C1 segment of cervical spinal cord (tissue), 14 donors: Measurements from ENCODE around the gene TLCD1.
A peak's percentile ranks its signal among the peaks of the same experiment; 100 is the strongest.

Source experiments
- DNase-seq, 14 donors: peaks; one replicate each; lab custom pipeline; 2025; lab: John Stamatoyannopoulos, UW

Gene TLCD1

GRCh38 chr17:28688481-28688880 is 37.6 kb downstream of the TLCD1 start:
- no peak for DNase-seq

- DNase-seq, result no peak
These were observed 39.7 kb downstream of the TLCD1 start for GRCh38 chr17:28686296-28686695.

GRCh38 chr17:28685366-28685765 is 40.7 kb downstream of the TLCD1 start:
- DNase-seq, result no peak

- DNase-seq, result peak in 11 of 14 donors; percentile 43 to 75 (median 58)
These were observed 41.1 kb downstream of the TLCD1 start for GRCh38 chr17:28684963-28685362.

GRCh38 chr17:28682655-28683054 is 43.4 kb downstream of the TLCD1 start:
- no peak for DNase-seq

GRCh38 chr17:28675980-28676379 is 50.1 kb downstream of the TLCD1 start:
- DNase-seq, result no peak

GRCh38 chr17:28675490-28675889 is 50.5 kb downstream of the TLCD1 start:
- DNase-seq, result no peak
